Measurements from ENCODE around the gene TP63. TPM values are rescaled to one million over a fixed set of nuclear protein-coding genes. Genes with fewer than 3 reads are reported as not detected.

TP63 gene
- total and polyA plus RNA-seq, 12 donors, result 0.11 to 0.84 (median 0.16) TPM; not detected in 1

GRCh38 chr3:189909139-189909538 lies 277.9 kb downstream of the TP63 start:
- intact Hi-C loops (cut with DNase I), result no loop called here
- Histone ChIP-seq H3K27ac (no peak overlapping the region), H3K9me3 (replicated peaks in 1 of 3) (no peaks in the 10 kb centered on the region), H3K4me3 (no peak overlapping the region), H3K4me1 (replicated peaks in 1 of 2) (no peaks in the 10 kb centered on the region), H3K36me3 (replicated peaks in 1 of 2) (no peaks in the 10 kb centered on the region), H3K27me3 (no peaks in the 10 kb centered on the region)
- TF ChIP-seq CTCF (IDR thresholded peaks at IDR 0.05) (no peak), POLR2A (IDR thresholded peaks at IDR 0.05) (no peak)
- DNase-seq, result no peak
- WGBS, 4 donors, result 70 to 87% (median 78%) methylated on average over 3 of the region's 3 CpGs

- DNase-seq, result no peak
- no peaks in the 10 kb centered on the region for H3K4me1 ChIP-seq (replicated peaks in 1 of 2)
- WGBS, 4 donors, result 86 to 96% (median 89%) methylated on average over 2 of the region's 2 CpGs
- no peaks in the 10 kb centered on the region for H3K27me3 ChIP-seq
- intact Hi-C loops (cut with DNase I), result no loop called here
- H3K36me3 ChIP-seq (replicated peaks in 1 of 2), result no peaks in the 10 kb centered on the region
- no peak for TF ChIP-seq CTCF (IDR thresholded peaks at IDR 0.05)
- no peak for TF ChIP-seq POLR2A (IDR thresholded peaks at IDR 0.05)
- H3K4me3 ChIP-seq, result no peak overlapping the region
- H3K9me3 ChIP-seq (replicated peaks in 1 of 3), result no peaks in the 10 kb centered on the region
- H3K27ac ChIP-seq, result no peak overlapping the region
Measured at GRCh38 chr3:189909573-189909972, 278.4 kb downstream of the TP63 start.

GRCh38 chr3:189911001-189911400 lies 279.8 kb downstream of the TP63 start:
- WGBS, 4 donors, result 60 to 81% (median 75%) methylated on average over 1 of the region's 1 CpG
- TF ChIP-seq POLR2A (IDR thresholded peaks at IDR 0.05) (no peak), CTCF (IDR thresholded peaks at IDR 0.05) (no peak)
- Histone ChIP-seq H3K36me3 (replicated peaks in 1 of 2) (no peaks in the 10 kb centered on the region), H3K9me3 (replicated peaks in 1 of 3) (no peaks in the 10 kb centered on the region), H3K27ac (no peak overlapping the region), H3K4me1 (replicated peaks in 1 of 2) (no peaks in the 10 kb centered on the region), H3K27me3 (no peaks in the 10 kb centered on the region), H3K4me3 (no peak overlapping the region)
- intact Hi-C loops (cut with DNase I), result no loop called here
- no peak for DNase-seq

GRCh38 chr3:189914799-189915198 lies 283.6 kb downstream of the TP63 start:
- Histone ChIP-seq H3K4me3 (no peak overlapping the region), H3K9me3 (replicated peaks in 1 of 3) (no peaks in the 10 kb centered on the region), H3K27ac (no peak overlapping the region), H3K36me3 (replicated peaks in 1 of 2) (no peaks in the 10 kb centered on the region), H3K4me1 (replicated peaks in 1 of 2) (no peaks in the 10 kb centered on the region), H3K27me3 (no peaks in the 10 kb centered on the region)
- intact Hi-C loops (cut with DNase I), result no loop called here
- DNase-seq, result peak in 5 of 7 donors; percentile 17 to 53 (median 36)
- TF ChIP-seq CTCF (IDR thresholded peaks at IDR 0.05) (no peak), POLR2A (IDR thresholded peaks at IDR 0.05) (no peak)
- WGBS, 4 donors, result 38 to 72% (median 51%) methylated on average over 3 of the region's 3 CpGs

Measured in adrenal gland (tissue), 12 donors.